RWPE2 (cell line): ENCODE measurements around the gene ADAMTS9.

ENCODE experiments used
- ATAC-seq: fragments of 200-7000 bp; cut with Tn5 transposase; 3 replicates; pipeline ENCODE4 v1.9.1; 2021; ENCODE audit warnings: low read depth
- DNase-seq: peaks from one replicate; pipeline ENCODE4 v3.0.0-alpha.2; 2020; ENCODE audit warnings: low spot score
- H3K27ac ChIP-seq: fragments of 450-650 bp; 2 replicates; pipeline ENCODE4 v1.5.1; 2017; ENCODE audit warnings: mild to moderate bottlenecking; ENCODE audit not compliant: poor library complexity, severe bottlenecking
- H3K27me3 ChIP-seq: fragments of 250-450 bp; sonication (Bioruptor Pico); 2 replicates; pipeline ENCODE4 v1.5.1; 2021; ENCODE audit warnings: mild to moderate bottlenecking, moderate library complexity; ENCODE audit not compliant: insufficient read depth, poor library complexity, severe bottlenecking
- H3K36me3 ChIP-seq: fragments of 250-450 bp; sonication (Bioruptor Pico); 2 replicates; pipeline ENCODE4 v1.5.1; 2020; ENCODE audit warnings: low read depth, mild to moderate bottlenecking, moderate library complexity
- H3K4me1 ChIP-seq: fragments of 250-450 bp; sonication (Bioruptor Pico); 2 replicates; pipeline ENCODE4 v1.5.1; 2021; ENCODE audit warnings: mild to moderate bottlenecking, moderate library complexity; ENCODE audit not compliant: insufficient read depth, poor library complexity, severe bottlenecking
- H3K4me3 ChIP-seq: fragments of 250-450 bp; sonication (Bioruptor Pico); 2 replicates; pipeline ENCODE4 v1.5.1; 2021; ENCODE audit warnings: mild to moderate bottlenecking, moderate library complexity; ENCODE audit not compliant: severe bottlenecking
- H3K9me3 ChIP-seq: fragments of 250-450 bp; sonication (Bioruptor Pico); 2 replicates; pipeline ENCODE4 v1.5.1; 2021; ENCODE audit warnings: mild to moderate bottlenecking, moderate library complexity; ENCODE audit not compliant: severe bottlenecking
- TF ChIP-seq, protein P1 (sequence below): fragments of 450-650 bp; IDR thresholded peaks from one replicate; pipeline ENCODE4 v1.5.1; 2017; ENCODE audit warnings: mild to moderate bottlenecking, moderate library complexity; ENCODE audit not compliant: poor library complexity, severe bottlenecking

ADAMTS9 gene

GRCh38 chr3:64495121-64495780 lies 192.5 kb downstream of the ADAMTS9 start:
- no peaks in the 10 kb centered on the region for H3K36me3 ChIP-seq
- ATAC-seq (no peak), DNase-seq (no peak)
- H3K27me3 ChIP-seq: no peaks in the 10 kb centered on the region
- H3K27ac ChIP-seq: no peak overlapping the region
- H3K4me3 ChIP-seq: no peak overlapping the region
- TF ChIP-seq, protein P1, sequence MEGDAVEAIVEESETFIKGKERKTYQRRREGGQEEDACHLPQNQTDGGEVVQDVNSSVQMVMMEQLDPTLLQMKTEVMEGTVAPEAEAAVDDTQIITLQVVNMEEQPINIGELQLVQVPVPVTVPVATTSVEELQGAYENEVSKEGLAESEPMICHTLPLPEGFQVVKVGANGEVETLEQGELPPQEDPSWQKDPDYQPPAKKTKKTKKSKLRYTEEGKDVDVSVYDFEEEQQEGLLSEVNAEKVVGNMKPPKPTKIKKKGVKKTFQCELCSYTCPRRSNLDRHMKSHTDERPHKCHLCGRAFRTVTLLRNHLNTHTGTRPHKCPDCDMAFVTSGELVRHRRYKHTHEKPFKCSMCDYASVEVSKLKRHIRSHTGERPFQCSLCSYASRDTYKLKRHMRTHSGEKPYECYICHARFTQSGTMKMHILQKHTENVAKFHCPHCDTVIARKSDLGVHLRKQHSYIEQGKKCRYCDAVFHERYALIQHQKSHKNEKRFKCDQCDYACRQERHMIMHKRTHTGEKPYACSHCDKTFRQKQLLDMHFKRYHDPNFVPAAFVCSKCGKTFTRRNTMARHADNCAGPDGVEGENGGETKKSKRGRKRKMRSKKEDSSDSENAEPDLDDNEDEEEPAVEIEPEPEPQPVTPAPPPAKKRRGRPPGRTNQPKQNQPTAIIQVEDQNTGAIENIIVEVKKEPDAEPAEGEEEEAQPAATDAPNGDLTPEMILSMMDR: no peak
- no peaks in the 10 kb centered on the region for H3K9me3 ChIP-seq
- no peaks in the 10 kb centered on the region for H3K4me1 ChIP-seq

- H3K9me3 ChIP-seq: no peaks in the 10 kb centered on the region
Observed at GRCh38 chr3:64494526-64494925, 193.3 kb downstream of the ADAMTS9 start.

DNA sequence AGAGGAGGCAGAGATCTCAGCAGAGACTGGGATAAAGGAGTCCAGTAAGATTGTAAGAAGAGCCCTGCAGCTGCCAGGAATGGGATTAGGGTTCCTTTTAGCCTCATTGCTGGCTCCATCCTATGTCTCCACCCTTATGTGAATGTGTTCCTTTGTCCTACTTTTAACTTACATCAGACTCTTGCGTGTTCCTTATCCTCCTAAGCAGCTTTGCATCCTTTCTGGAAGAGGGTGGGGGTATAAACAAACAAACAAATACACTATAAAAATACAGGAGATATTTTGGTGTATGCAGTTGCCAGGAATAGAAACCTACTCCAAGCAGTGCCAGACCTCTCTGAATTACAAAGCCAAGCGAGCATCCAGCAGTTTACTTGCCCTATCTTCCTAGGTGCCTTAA lies 194.7 kb downstream of the ADAMTS9 start:
- Histone ChIP-seq H3K27me3 (no peaks in the 10 kb centered on the region), H3K4me1 (no peaks in the 10 kb centered on the region), H3K9me3 (no peaks in the 10 kb centered on the region), H3K36me3 (no peaks in the 10 kb centered on the region), H3K27ac (no peak overlapping the region), H3K4me3 (no peak overlapping the region)
- DNase-seq (no peak), ATAC-seq (no peak)
- TF ChIP-seq, protein P1: no peak

More at GRCh38 chr3:64494526-64494925, 193.3 kb downstream of the ADAMTS9 start:
- Histone ChIP-seq H3K4me3 (no peak overlapping the region), H3K27ac (no peak overlapping the region), H3K27me3 (no peaks in the 10 kb centered on the region), H3K36me3 (no peaks in the 10 kb centered on the region), H3K4me1 (no peaks in the 10 kb centered on the region)
- DNase-seq (no peak), ATAC-seq (no peak)
- TF ChIP-seq, protein P1: no peak

GRCh38 chr3:64491843-64492242 lies 196.0 kb downstream of the ADAMTS9 start:
- Histone ChIP-seq H3K4me3 (no peak overlapping the region), H3K36me3 (no peaks in the 10 kb centered on the region), H3K27ac (no peak overlapping the region), H3K9me3 (no peaks in the 10 kb centered on the region), H3K4me1 (no peaks in the 10 kb centered on the region), H3K27me3 (no peaks in the 10 kb centered on the region)
- ATAC-seq (no peak), DNase-seq (no peak)
- TF ChIP-seq, protein P1: no peak

DNA sequence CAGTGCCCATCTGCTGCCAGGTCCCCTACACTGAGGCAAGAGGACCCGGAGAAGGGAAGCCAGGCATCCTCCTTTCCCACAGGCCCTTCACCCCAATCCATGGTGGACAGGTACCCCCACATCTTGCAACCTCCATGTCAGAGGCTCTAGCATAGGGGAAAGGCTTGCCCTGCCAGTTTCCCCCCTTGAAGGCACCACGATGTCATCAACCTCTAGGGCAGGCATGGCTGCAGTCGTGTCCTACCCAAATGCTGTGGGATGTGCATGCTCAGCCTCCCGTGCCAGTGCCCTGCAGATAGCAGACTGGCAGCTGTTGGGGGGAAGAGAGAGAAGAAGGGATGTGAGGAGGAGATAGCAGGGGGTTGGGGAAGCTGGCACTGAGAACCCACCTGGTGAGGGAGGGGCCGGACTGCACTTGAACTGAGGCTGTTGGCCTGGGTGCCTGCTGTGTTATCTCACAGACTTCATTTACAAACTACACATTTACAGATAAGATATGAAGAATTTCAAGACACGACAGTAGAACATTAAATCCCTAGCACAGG lies 197.5 kb downstream of the ADAMTS9 start:
- Histone ChIP-seq H3K9me3 (no peaks in the 10 kb centered on the region), H3K4me3 (no peak overlapping the region), H3K4me1 (no peaks in the 10 kb centered on the region), H3K27me3 (no peaks in the 10 kb centered on the region), H3K27ac (no peak overlapping the region), H3K36me3 (no peaks in the 10 kb centered on the region)
- DNase-seq: no peak
- no peak for ATAC-seq
- TF ChIP-seq, protein P1: no peak
